ENCODE data around the gene NLRC5. TPM values are rescaled to one million over a fixed set of nuclear protein-coding genes. Genes with fewer than 3 reads are reported as not detected.
A peak's percentile ranks its signal among the peaks of the same experiment; 100 is the strongest.
"Not testable (repeated sequence)": the region's sequence is repeated elsewhere in the genome, so short reads cannot be mapped to it uniquely, and the experiment has no call there.

NLRC5 gene
- total RNA-seq, 1 donor = 52.1 TPM

DNA sequence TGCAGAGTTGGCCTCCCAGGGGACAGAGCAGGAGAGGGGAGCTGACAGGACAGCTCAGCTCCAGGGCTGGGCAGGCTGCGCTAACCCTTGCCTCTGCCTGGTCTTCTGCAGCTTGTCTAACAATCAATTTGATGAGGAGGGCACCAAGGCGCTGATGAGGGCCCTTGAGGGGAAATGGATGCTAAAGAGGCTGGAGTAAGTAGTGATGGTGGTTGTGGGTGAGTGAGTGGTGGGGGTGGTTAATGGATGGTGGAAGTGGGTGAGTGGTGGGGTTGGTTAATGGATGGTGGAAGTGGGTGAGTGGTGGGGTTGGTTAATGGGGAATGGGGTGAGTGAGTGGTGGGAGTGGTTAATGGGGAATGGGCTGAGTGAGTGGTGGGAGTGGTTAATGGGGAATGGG is 81.1 kb downstream of the NLRC5 start:
- no peak overlapping the region for H2AFZ ChIP-seq (ENCODE audit: low read length)
- no peaks in the 10 kb centered on the region for H3K27me3 ChIP-seq (ENCODE audit: insufficient read depth, low read length)
- peaks cover 25% of the 10 kb centered on the region for H3K36me3 ChIP-seq (ENCODE audit: insufficient read depth, low read length)
- H4K20me1 ChIP-seq (ENCODE audit: insufficient read depth, low read length) = no peaks in the 10 kb centered on the region
- TF ChIP-seq, protein P1, sequence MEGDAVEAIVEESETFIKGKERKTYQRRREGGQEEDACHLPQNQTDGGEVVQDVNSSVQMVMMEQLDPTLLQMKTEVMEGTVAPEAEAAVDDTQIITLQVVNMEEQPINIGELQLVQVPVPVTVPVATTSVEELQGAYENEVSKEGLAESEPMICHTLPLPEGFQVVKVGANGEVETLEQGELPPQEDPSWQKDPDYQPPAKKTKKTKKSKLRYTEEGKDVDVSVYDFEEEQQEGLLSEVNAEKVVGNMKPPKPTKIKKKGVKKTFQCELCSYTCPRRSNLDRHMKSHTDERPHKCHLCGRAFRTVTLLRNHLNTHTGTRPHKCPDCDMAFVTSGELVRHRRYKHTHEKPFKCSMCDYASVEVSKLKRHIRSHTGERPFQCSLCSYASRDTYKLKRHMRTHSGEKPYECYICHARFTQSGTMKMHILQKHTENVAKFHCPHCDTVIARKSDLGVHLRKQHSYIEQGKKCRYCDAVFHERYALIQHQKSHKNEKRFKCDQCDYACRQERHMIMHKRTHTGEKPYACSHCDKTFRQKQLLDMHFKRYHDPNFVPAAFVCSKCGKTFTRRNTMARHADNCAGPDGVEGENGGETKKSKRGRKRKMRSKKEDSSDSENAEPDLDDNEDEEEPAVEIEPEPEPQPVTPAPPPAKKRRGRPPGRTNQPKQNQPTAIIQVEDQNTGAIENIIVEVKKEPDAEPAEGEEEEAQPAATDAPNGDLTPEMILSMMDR (IDR thresholded peaks at IDR 0.05; ENCODE audit: extremely low read depth, low read depth, low read length) = no peak
- no peaks in the 10 kb centered on the region for H3K9me3 ChIP-seq (ENCODE audit: low read depth, low read length)
- no peak overlapping the region for H3K27ac ChIP-seq (ENCODE audit: low read depth, low read length)
- no peak overlapping the region for H3K4me2 ChIP-seq (ENCODE audit: insufficient read depth, low read length)
- H3K79me2 ChIP-seq (ENCODE audit: insufficient read depth, low read length) = no peaks in the 10 kb centered on the region
- peaks cover 8% of the 10 kb centered on the region for H3K4me1 ChIP-seq (ENCODE audit: insufficient read depth, low read length)
- H3K4me3 ChIP-seq (ENCODE audit: insufficient read depth, low read length) = no peak overlapping the region
- DNase-seq (ENCODE audit: insufficient read length, low spot score, missing footprints) = peak; percentile 9

DNA sequence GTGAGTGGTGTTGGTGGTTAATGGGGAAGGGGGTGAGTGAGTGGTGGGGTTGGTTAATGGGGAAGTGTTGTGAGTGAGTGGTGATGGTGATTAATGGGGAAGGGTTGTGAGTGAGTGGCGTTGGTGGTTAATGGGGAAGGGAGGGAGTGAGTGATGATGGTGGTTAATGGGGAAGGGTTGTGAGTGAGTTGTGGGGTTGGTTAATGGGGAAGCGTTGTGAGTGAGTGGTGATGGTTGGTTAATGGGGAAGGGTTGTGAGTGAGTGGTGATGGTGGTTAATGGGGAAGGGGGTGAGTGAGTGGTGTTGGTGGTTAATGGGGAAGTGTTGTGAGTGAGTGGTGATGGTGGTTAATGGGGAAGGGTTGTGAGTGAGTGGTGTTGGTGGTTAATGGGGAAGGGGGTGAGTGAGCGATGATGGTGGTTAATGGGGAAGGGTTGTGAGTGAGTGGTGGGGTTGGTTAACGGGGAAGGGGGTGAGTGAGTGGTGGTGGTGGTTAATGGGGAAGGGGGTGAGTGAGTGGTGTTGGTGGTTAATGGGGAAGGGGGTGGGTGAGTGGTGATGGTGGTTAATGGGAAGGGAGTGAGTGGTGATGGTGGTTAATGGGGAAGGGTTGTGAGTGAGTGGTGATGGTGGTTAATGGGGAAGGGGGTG is 81.8 kb downstream of the NLRC5 start:
- not testable (repeated sequence) for H3K4me3 ChIP-seq (ENCODE audit: insufficient read depth, low read length); H4K20me1 ChIP-seq (ENCODE audit: insufficient read depth, low read length); H3K79me2 ChIP-seq (ENCODE audit: insufficient read depth, low read length); H3K27ac ChIP-seq (ENCODE audit: low read depth, low read length); H3K4me1 ChIP-seq (ENCODE audit: insufficient read depth, low read length); H3K27me3 ChIP-seq (ENCODE audit: insufficient read depth, low read length); H3K9me3 ChIP-seq (ENCODE audit: low read depth, low read length); DNase-seq (ENCODE audit: insufficient read length, low spot score, missing footprints); H3K4me2 ChIP-seq (ENCODE audit: insufficient read depth, low read length); H2AFZ ChIP-seq (ENCODE audit: low read length)
- H3K36me3 ChIP-seq (ENCODE audit: insufficient read depth, low read length) = peaks cover 28% of the 10 kb centered on the region

DNA sequence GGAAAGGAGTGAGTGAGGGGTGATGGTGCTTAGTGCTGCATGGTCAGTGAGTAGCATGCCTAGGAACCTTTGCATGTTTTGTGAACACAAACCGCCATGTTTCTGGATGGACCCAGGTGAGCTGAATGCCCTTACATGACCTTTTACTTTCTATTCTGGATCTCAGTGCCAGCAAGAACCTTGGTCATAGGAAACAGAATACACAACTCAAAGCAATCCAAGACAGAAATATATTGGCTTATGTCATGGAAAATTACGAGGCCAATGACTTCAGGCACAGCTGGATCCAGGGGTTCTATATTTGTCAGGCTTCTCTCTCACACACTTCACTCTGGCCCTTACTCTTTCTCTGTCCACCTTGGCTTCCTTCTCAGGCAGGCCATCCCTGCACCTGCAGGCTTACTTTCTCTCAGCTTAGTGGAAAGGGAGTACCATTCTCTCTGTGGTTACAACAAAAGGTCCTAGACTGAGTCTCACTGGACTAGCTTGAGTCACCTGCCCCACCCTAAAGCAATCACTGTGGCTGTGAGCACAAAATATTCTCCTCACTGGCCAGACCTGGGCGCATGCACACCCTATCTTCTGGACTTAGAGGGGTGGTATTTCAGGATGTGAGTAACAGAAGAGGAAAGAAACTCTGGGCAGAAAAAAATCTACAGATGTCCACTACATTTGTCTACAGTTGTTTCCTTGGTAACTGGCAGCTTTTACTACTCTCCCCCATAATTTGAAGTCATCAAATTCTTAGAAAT is 82.7 kb downstream of the NLRC5 start:
- H3K27me3 ChIP-seq (ENCODE audit: insufficient read depth, low read length) = no peaks in the 10 kb centered on the region
- H3K4me2 ChIP-seq (ENCODE audit: insufficient read depth, low read length) = no peak overlapping the region
- H2AFZ ChIP-seq (ENCODE audit: low read length) = no peak overlapping the region
- TF ChIP-seq, protein P1 (IDR thresholded peaks at IDR 0.05; ENCODE audit: extremely low read depth, low read depth, low read length) = no peak
- H3K9me3 ChIP-seq (ENCODE audit: low read depth, low read length) = no peaks in the 10 kb centered on the region
- DNase-seq (ENCODE audit: insufficient read length, low spot score, missing footprints) = peak; percentile 85
- peak overlapping the region; percentile 25 for H3K27ac ChIP-seq (ENCODE audit: low read depth, low read length)
- peaks cover 8% of the 10 kb centered on the region for H3K4me1 ChIP-seq (ENCODE audit: insufficient read depth, low read length)
- no peak overlapping the region for H3K4me3 ChIP-seq (ENCODE audit: insufficient read depth, low read length)
- peaks cover 32% of the 10 kb centered on the region for H3K36me3 ChIP-seq (ENCODE audit: insufficient read depth, low read length)
- H4K20me1 ChIP-seq (ENCODE audit: insufficient read depth, low read length) = no peaks in the 10 kb centered on the region
- no peaks in the 10 kb centered on the region for H3K79me2 ChIP-seq (ENCODE audit: insufficient read depth, low read length)

DNA sequence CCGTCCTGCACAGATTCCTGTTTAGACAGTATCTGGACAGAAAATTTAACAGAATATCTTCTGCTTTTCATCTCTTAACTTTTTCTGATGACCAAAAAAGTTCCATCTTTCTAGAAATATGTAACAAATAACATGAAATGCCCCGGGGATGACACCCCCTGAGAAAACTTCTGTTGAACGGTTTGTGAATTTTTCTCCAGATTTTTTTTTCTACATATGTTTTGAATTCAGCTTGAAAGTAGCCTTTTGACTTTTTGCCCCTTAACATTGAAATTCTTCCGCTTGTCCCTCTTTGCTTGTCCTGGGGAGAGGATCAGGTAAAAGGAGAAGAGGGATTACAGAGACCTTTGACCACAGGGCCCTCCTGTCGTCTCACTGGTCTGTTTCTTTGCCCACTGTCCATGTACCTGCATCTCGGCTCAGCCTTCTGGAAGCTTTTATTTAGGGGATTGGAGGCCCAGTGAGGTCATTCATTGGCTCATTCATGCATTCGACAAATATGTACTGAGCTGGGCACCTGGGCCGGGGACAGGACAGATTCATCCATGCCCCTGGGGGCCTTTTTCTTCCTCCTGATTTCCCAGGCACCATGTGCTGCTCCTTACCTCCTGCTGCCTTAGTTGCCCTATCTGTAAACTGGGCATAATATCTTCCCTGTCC is 83.4 kb downstream of the NLRC5 start:
- Histone ChIP-seq H3K9me3 (ENCODE audit: low read depth, low read length) (no peaks in the 10 kb centered on the region), H3K4me2 (ENCODE audit: insufficient read depth, low read length) (no peak overlapping the region), H3K79me2 (ENCODE audit: insufficient read depth, low read length) (no peaks in the 10 kb centered on the region), H3K4me3 (ENCODE audit: insufficient read depth, low read length) (no peak overlapping the region), H3K36me3 (ENCODE audit: insufficient read depth, low read length) (peaks cover 28% of the 10 kb centered on the region), H3K27ac (ENCODE audit: low read depth, low read length) (peak overlapping the region; percentile 25), H2AFZ (ENCODE audit: low read length) (no peak overlapping the region), H3K4me1 (ENCODE audit: insufficient read depth, low read length) (peaks cover 8% of the 10 kb centered on the region), H3K27me3 (ENCODE audit: insufficient read depth, low read length) (no peaks in the 10 kb centered on the region), H4K20me1 (ENCODE audit: insufficient read depth, low read length) (no peaks in the 10 kb centered on the region)
- TF ChIP-seq, protein P1 (IDR thresholded peaks at IDR 0.05; ENCODE audit: extremely low read depth, low read depth, low read length) = no peak
- peak; percentile 6 for DNase-seq (ENCODE audit: insufficient read length, low spot score, missing footprints)

All from osteoblast (primary cell).